Astrocyte (in vitro differentiated cells and primary cell): ENCODE measurements around the gene NAA60. TPM values are rescaled to one million over a fixed set of nuclear protein-coding genes. Genes with fewer than 3 reads are reported as not detected.

Experiments
- DNase-seq: peaks from one replicate; pipeline ENCODE4 v3.0.0-alpha.2; 2010; ENCODE audit warnings: low read depth
- FAIRE-seq: peaks from 2 replicates; lab custom pipeline; 2011; peaks lifted over from hg19 to GRCh38; lab: Jason Lieb, UNC
- H2AFZ ChIP-seq: 2 replicates; pipeline ENCODE4 v1.6.0; 2012; ENCODE audit warnings: low read depth, low read length, inconsistent platforms
- H3K27ac ChIP-seq: 2 replicates; pipeline ENCODE4 v1.5.1; 2011; ENCODE audit warnings: low read depth, low read length, inconsistent platforms
- H3K27me3 ChIP-seq: 2 replicates; pipeline ENCODE4 v1.6.0; 2011; ENCODE audit warnings: low read length, inconsistent platforms; ENCODE audit not compliant: insufficient read depth
- H3K36me3 ChIP-seq: 2 replicates; pipeline ENCODE4 v1.5.1; 2011; ENCODE audit warnings: low read length, inconsistent platforms; ENCODE audit not compliant: insufficient read depth
- H3K4me1 ChIP-seq: 2 replicates; pipeline ENCODE4 v1.5.1; 2011; ENCODE audit warnings: low read length, inconsistent platforms; ENCODE audit not compliant: insufficient read depth
- H3K4me2 ChIP-seq: 2 replicates; pipeline ENCODE4 v1.6.0; 2012; ENCODE audit warnings: low read length, inconsistent platforms
- H3K4me3 ChIP-seq: 2 replicates; pipeline ENCODE4 v1.5.1; 2011; ENCODE audit warnings: low read depth, mild to moderate bottlenecking, low read length, inconsistent platforms; ENCODE audit not compliant: insufficient read depth
- H3K79me2 ChIP-seq: 2 replicates; pipeline ENCODE4 v1.6.0; 2012; ENCODE audit warnings: mild to moderate bottlenecking, low read length, inconsistent platforms; ENCODE audit not compliant: insufficient read depth
- H3K9ac ChIP-seq: 2 replicates; pipeline ENCODE4 v1.6.0; 2012; ENCODE audit warnings: mild to moderate bottlenecking, low read length, inconsistent platforms
- H3K9me3 ChIP-seq: 2 replicates; pipeline ENCODE4 v1.5.1; 2012; ENCODE audit warnings: low read depth, mild to moderate bottlenecking, low read length, inconsistent platforms; ENCODE audit not compliant: insufficient read depth
- H4K20me1 ChIP-seq: 2 replicates; pipeline ENCODE4 v1.6.0; 2012; ENCODE audit warnings: low read length, inconsistent platforms; ENCODE audit not compliant: insufficient read depth
- H3K27ac Mint-ChIP-seq: one replicate; pipeline ENCODE4 v1.8.0; 2021; ENCODE audit warnings: mild to moderate bottlenecking, mixed read lengths; ENCODE audit not compliant: unreplicated experiment
- H3K27me3 Mint-ChIP-seq: one replicate; pipeline ENCODE4 v1.8.0; 2021; ENCODE audit warnings: low read depth, mixed read lengths; ENCODE audit not compliant: unreplicated experiment
- H3K36me3 Mint-ChIP-seq: one replicate; pipeline ENCODE4 v1.8.0; 2021; ENCODE audit warnings: low read depth, mixed read lengths; ENCODE audit not compliant: unreplicated experiment
- H3K4me1 Mint-ChIP-seq: one replicate; pipeline ENCODE4 v1.8.0; 2021; ENCODE audit warnings: low read depth, mixed read lengths; ENCODE audit not compliant: unreplicated experiment
- H3K4me3 Mint-ChIP-seq: one replicate; pipeline ENCODE4 v1.8.0; 2021; ENCODE audit warnings: mild to moderate bottlenecking, moderate library complexity, mixed read lengths; ENCODE audit not compliant: unreplicated experiment
- H3K9me3 Mint-ChIP-seq: one replicate; pipeline ENCODE4 v1.8.0; 2021; ENCODE audit warnings: mild to moderate bottlenecking, mixed read lengths; ENCODE audit not compliant: unreplicated experiment
- EZH2 ChIP-seq: IDR thresholded peaks from 2 replicates; pipeline ENCODE4 v1.6.1; 2012; ENCODE audit warnings: mild to moderate bottlenecking, low read length, inconsistent platforms; ENCODE audit not compliant: insufficient read depth
- total RNA-seq: library from RNA; stranded (reverse); gene quantifications from 2 replicates; pipeline ENCODE4 v1.2.1, GENCODE V29; 2021
- TF ChIP-seq, protein P1 (sequence below): IDR thresholded peaks from 2 replicates; pipeline ENCODE4 v1.5.1; 2011; ENCODE audit warnings: low read depth, mild to moderate bottlenecking, inconsistent platforms, low read length, moderate library complexity; ENCODE audit not compliant: insufficient read depth

NAA60 gene
- total RNA-seq, 1 donor from 2014 or later, result 64.9 TPM

DNA sequence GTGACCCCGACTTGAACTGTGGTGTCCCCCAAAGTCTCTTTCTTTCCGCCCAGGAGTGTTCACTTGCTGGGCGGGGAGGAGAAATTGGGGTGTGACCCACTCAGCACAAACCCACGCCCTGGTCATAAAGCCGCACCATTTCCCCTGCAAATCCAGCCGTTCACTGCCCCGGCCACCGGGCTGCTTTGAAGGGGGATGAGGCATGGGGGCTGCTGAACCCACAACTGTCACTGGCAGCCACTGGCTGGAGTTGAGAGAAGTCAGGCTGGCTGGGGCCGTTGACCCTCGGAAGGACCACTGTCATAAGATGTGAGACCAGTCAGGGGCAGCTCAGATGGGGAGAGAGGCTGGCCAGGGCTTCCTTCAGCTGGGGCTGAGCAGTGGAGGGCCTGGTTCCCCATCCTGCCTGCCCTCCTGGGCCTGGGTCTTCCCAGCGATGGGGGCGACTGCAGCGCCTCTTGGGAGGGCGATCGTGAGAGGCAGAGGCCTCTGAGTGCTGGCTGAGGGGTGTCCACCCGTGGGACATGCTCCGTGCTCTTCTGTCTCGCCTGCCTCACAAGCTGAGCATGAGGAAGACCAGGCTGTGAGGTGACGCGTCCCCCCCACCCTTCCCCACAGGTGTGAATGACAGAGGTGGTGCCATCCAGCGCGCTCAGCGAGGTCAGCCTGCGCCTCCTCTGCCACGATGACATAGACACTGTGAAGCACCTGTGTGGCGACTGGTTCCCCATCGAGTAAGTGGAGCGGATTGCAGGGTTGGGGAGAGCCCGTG is 32.3 kb downstream of the NAA60 start:
- Histone ChIP-seq H3K4me1 (peaks cover 4% of the 10 kb centered on the region), H3K9me3 (no peaks in the 10 kb centered on the region), H2AFZ (no peak overlapping the region), H4K20me1 (peaks cover 77% of the 10 kb centered on the region), H3K9ac (no peak overlapping the region), H3K4me3 (no peak overlapping the region), H3K79me2 (peaks cover 79% of the 10 kb centered on the region), H3K36me3 (peaks cover 5% of the 10 kb centered on the region), H3K27me3 (no peaks in the 10 kb centered on the region), H3K4me2 (no peak overlapping the region), H3K27ac (no peak overlapping the region)
- no peaks in the 10 kb centered on the region for H3K27me3 Mint-ChIP-seq
- no peak overlapping the region for H3K27ac Mint-ChIP-seq
- TF ChIP-seq, protein P1, sequence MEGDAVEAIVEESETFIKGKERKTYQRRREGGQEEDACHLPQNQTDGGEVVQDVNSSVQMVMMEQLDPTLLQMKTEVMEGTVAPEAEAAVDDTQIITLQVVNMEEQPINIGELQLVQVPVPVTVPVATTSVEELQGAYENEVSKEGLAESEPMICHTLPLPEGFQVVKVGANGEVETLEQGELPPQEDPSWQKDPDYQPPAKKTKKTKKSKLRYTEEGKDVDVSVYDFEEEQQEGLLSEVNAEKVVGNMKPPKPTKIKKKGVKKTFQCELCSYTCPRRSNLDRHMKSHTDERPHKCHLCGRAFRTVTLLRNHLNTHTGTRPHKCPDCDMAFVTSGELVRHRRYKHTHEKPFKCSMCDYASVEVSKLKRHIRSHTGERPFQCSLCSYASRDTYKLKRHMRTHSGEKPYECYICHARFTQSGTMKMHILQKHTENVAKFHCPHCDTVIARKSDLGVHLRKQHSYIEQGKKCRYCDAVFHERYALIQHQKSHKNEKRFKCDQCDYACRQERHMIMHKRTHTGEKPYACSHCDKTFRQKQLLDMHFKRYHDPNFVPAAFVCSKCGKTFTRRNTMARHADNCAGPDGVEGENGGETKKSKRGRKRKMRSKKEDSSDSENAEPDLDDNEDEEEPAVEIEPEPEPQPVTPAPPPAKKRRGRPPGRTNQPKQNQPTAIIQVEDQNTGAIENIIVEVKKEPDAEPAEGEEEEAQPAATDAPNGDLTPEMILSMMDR, result no peak
- TF ChIP-seq EZH2, result no peak
- H3K9me3 Mint-ChIP-seq, result no peaks in the 10 kb centered on the region
- FAIRE-seq, result no peak
- no peak for DNase-seq
- no peak overlapping the region for H3K4me3 Mint-ChIP-seq
- peaks cover 17% of the 10 kb centered on the region for H3K36me3 Mint-ChIP-seq
- peaks cover 2% of the 10 kb centered on the region for H3K4me1 Mint-ChIP-seq

DNA sequence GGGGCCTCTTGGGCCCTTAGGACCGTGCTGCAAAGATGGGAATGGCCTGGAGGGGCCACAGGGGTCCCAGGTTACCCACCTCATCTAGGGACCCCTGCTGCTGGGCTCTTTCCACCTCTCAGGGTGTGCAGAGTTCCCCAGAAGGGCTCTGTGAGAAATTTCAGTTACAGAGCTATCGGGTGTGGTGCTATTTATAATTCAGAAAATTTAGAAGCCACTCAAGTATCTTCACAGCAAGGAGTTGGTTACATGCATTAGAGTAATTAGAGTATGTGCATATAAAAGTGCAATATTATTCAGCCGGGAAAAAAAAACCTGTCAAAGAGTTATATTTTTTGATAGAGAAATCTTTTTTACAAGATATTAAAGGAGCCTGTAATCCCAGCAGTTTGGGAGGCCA is 32.9 kb downstream of the NAA60 start:
- DNase-seq (no peak), FAIRE-seq (no peak)
- peaks cover 8% of the 10 kb centered on the region for H3K4me1 ChIP-seq
- H3K27ac Mint-ChIP-seq, result no peak overlapping the region
- peaks cover 19% of the 10 kb centered on the region for H3K36me3 Mint-ChIP-seq
- no peak overlapping the region for H2AFZ ChIP-seq
- no peak overlapping the region for H3K9ac ChIP-seq
- H3K9me3 Mint-ChIP-seq, result no peaks in the 10 kb centered on the region
- peaks cover 74% of the 10 kb centered on the region for H3K79me2 ChIP-seq
- no peaks in the 10 kb centered on the region for H3K27me3 Mint-ChIP-seq
- peaks cover 80% of the 10 kb centered on the region for H4K20me1 ChIP-seq
- H3K27ac ChIP-seq, result no peak overlapping the region
- no peak overlapping the region for H3K4me3 ChIP-seq
- no peaks in the 10 kb centered on the region for H3K27me3 ChIP-seq
- H3K4me3 Mint-ChIP-seq, result no peak overlapping the region
- peaks cover 5% of the 10 kb centered on the region for H3K36me3 ChIP-seq
- H3K4me2 ChIP-seq, result no peak overlapping the region
- TF ChIP-seq, protein P1, result no peak
- no peak for TF ChIP-seq EZH2
- peaks cover 8% of the 10 kb centered on the region for H3K4me1 Mint-ChIP-seq
- H3K9me3 ChIP-seq, result no peaks in the 10 kb centered on the region
